ENCODE data around the gene GJA10.

GRCh38 chr6:89886378-89887120 lies 7.7 kb upstream of the GJA10 start:
- no peak for TF ChIP-seq REST (IDR thresholded peaks at IDR 0.05; ENCODE audit: insufficient replicate concordance, low read depth)
- TF ChIP-seq CTCF (IDR thresholded peaks at IDR 0.05; ENCODE audit: insufficient read depth, low read length), result no peak
- no peak for TF ChIP-seq SPI1 (IDR thresholded peaks at IDR 0.05; ENCODE audit: borderline replicate concordance, low read depth)
- TF ChIP-seq GABPA (IDR thresholded peaks at IDR 0.05; ENCODE audit: low read depth), result no peak

Measured in HL-60 (cell line).